Measurements from ENCODE around the gene TSPAN32. TPM values are rescaled to one million over a fixed set of nuclear protein-coding genes. Genes with fewer than 3 reads are reported as not detected.
"Not testable (repeated sequence)": the region's sequence is repeated elsewhere in the genome, so short reads cannot be mapped to it uniquely, and the experiment has no call there.

The TSPAN32 gene
- total RNA-seq, 2 experiments from 2014 or later, result 39.7 to 47.0 TPM

GRCh38 chr11:2358754-2359442 is 57.1 kb downstream of the TSPAN32 start:
- CTCF ChIA-PET, result no interaction called here
- POLR2A ChIA-PET, result no interaction called here
- H3K27ac Mint-ChIP-seq, result no peak overlapping the region
- DNase-seq, result no peak
- ATAC-seq, result no peak
- H3K9me3 Mint-ChIP-seq (ENCODE audit: insufficient read depth), result no peaks in the 10 kb centered on the region
- H3K27me3 Mint-ChIP-seq (ENCODE audit: low read depth), result no peaks in the 10 kb centered on the region
- H3K4me1 Mint-ChIP-seq (ENCODE audit: low read depth), result no peaks in the 10 kb centered on the region
- H3K4me3 Mint-ChIP-seq, result no peak overlapping the region
- H3K36me3 Mint-ChIP-seq (ENCODE audit: low read depth), result no peaks in the 10 kb centered on the region

- ChIA-PET CTCF (no interaction called here), POLR2A (no interaction called here)
- no peaks in the 10 kb centered on the region for H3K27me3 Mint-ChIP-seq (ENCODE audit: low read depth)
- H3K36me3 Mint-ChIP-seq (ENCODE audit: low read depth), result no peaks in the 10 kb centered on the region
- no peaks in the 10 kb centered on the region for H3K9me3 Mint-ChIP-seq (ENCODE audit: insufficient read depth)
- H3K4me3 Mint-ChIP-seq, result no peak overlapping the region
- ATAC-seq, result no peak
- no peak for DNase-seq
- H3K4me1 Mint-ChIP-seq (ENCODE audit: low read depth), result no peaks in the 10 kb centered on the region
- H3K27ac Mint-ChIP-seq, result no peak overlapping the region
These were observed 57.7 kb downstream of the TSPAN32 start for GRCh38 chr11:2359557-2359956.

- DNase-seq (no peak), ATAC-seq (no peak)
- ChIA-PET CTCF (no interaction called here), POLR2A (no interaction called here)
- Mint-ChIP-seq H3K36me3 (ENCODE audit: low read depth) (no peaks in the 10 kb centered on the region), H3K4me3 (no peak overlapping the region), H3K9me3 (ENCODE audit: insufficient read depth) (no peaks in the 10 kb centered on the region), H3K27me3 (ENCODE audit: low read depth) (no peaks in the 10 kb centered on the region), H3K4me1 (ENCODE audit: low read depth) (no peaks in the 10 kb centered on the region), H3K27ac (no peak overlapping the region)
These were observed 58.3 kb downstream of the TSPAN32 start for GRCh38 chr11:2360081-2360642.

- no peak for ATAC-seq
- no peaks in the 10 kb centered on the region for H3K27me3 Mint-ChIP-seq (ENCODE audit: low read depth)
- no peaks in the 10 kb centered on the region for H3K9me3 Mint-ChIP-seq (ENCODE audit: insufficient read depth)
- ChIA-PET CTCF (no interaction called here), POLR2A (no interaction called here)
- no peak overlapping the region for H3K4me3 Mint-ChIP-seq
- DNase-seq, result no peak
- no peaks in the 10 kb centered on the region for H3K36me3 Mint-ChIP-seq (ENCODE audit: low read depth)
- H3K4me1 Mint-ChIP-seq (ENCODE audit: low read depth), result no peaks in the 10 kb centered on the region
- H3K27ac Mint-ChIP-seq, result no peak overlapping the region
These were observed 59.8 kb downstream of the TSPAN32 start for GRCh38 chr11:2361565-2361964.

GRCh38 chr11:2362414-2362813 is 60.6 kb downstream of the TSPAN32 start:
- Mint-ChIP-seq H3K4me1 (ENCODE audit: low read depth) (no peaks in the 10 kb centered on the region), H3K36me3 (ENCODE audit: low read depth) (no peaks in the 10 kb centered on the region), H3K9me3 (ENCODE audit: insufficient read depth) (no peaks in the 10 kb centered on the region), H3K4me3 (no peak overlapping the region), H3K27ac (no peak overlapping the region), H3K27me3 (ENCODE audit: low read depth) (no peaks in the 10 kb centered on the region)
- ChIA-PET POLR2A (no interaction called here), CTCF (no interaction called here)
- ATAC-seq (no peak), DNase-seq (no peak)

GRCh38 chr11:2363130-2363529 is 61.3 kb downstream of the TSPAN32 start:
- CTCF ChIA-PET, result no interaction called here
- no peaks in the 10 kb centered on the region for H3K36me3 Mint-ChIP-seq (ENCODE audit: low read depth)

GRCh38 chr11:2363577-2364370 is 62.0 kb downstream of the TSPAN32 start:
- Mint-ChIP-seq H3K4me3 (no peak overlapping the region), H3K36me3 (ENCODE audit: low read depth) (no peaks in the 10 kb centered on the region), H3K4me1 (ENCODE audit: low read depth) (no peaks in the 10 kb centered on the region), H3K9me3 (ENCODE audit: insufficient read depth) (no peaks in the 10 kb centered on the region), H3K27ac (no peak overlapping the region), H3K27me3 (ENCODE audit: low read depth) (no peaks in the 10 kb centered on the region)
- ATAC-seq (no peak), DNase-seq (no peak)
- ChIA-PET POLR2A (no interaction called here), CTCF (no interaction called here)

More at GRCh38 chr11:2363130-2363529, 61.3 kb downstream of the TSPAN32 start:
- no peaks in the 10 kb centered on the region for H3K4me1 Mint-ChIP-seq (ENCODE audit: low read depth)
- no peak overlapping the region for H3K4me3 Mint-ChIP-seq
- no peak overlapping the region for H3K27ac Mint-ChIP-seq
- H3K27me3 Mint-ChIP-seq (ENCODE audit: low read depth), result no peaks in the 10 kb centered on the region
- H3K9me3 Mint-ChIP-seq (ENCODE audit: insufficient read depth), result no peaks in the 10 kb centered on the region
- no peak for DNase-seq
- POLR2A ChIA-PET, result interaction anchor here (0.6 kb wide), 1 partner anchor 530 kb away, joined by 3 read pairs; no protein-coding TSS in a partner anchor
- ATAC-seq, result no peak

GRCh38 chr11:2364386-2364785 is 62.6 kb downstream of the TSPAN32 start:
- ATAC-seq; POLR2A ChIA-PET; H3K27me3 Mint-ChIP-seq (ENCODE audit: low read depth); H3K4me3 Mint-ChIP-seq; DNase-seq; H3K27ac Mint-ChIP-seq; H3K36me3 Mint-ChIP-seq (ENCODE audit: low read depth); CTCF ChIA-PET; H3K9me3 Mint-ChIP-seq (ENCODE audit: insufficient read depth); H3K4me1 Mint-ChIP-seq (ENCODE audit: low read depth): not testable (repeated sequence)

GRCh38 chr11:2365571-2366210 is 63.9 kb downstream of the TSPAN32 start:
- Mint-ChIP-seq H3K9me3 (ENCODE audit: insufficient read depth) (no peaks in the 10 kb centered on the region), H3K27me3 (ENCODE audit: low read depth) (no peaks in the 10 kb centered on the region), H3K4me1 (ENCODE audit: low read depth) (no peaks in the 10 kb centered on the region), H3K36me3 (ENCODE audit: low read depth) (no peaks in the 10 kb centered on the region), H3K27ac (no peak overlapping the region), H3K4me3 (no peak overlapping the region)
- CTCF ChIA-PET, result no interaction called here
- POLR2A ChIA-PET, result no interaction called here
- no peak for DNase-seq
- no peak for ATAC-seq

GRCh38 chr11:2366276-2366675 is 64.5 kb downstream of the TSPAN32 start:
- Mint-ChIP-seq H3K4me1 (ENCODE audit: low read depth) (no peaks in the 10 kb centered on the region), H3K4me3 (no peak overlapping the region), H3K27me3 (ENCODE audit: low read depth) (no peaks in the 10 kb centered on the region), H3K27ac (no peak overlapping the region), H3K9me3 (ENCODE audit: insufficient read depth) (no peaks in the 10 kb centered on the region), H3K36me3 (ENCODE audit: low read depth) (no peaks in the 10 kb centered on the region)
- ChIA-PET POLR2A (no interaction called here), CTCF (no interaction called here)
- ATAC-seq, result no peak
- DNase-seq, result no peak

- Mint-ChIP-seq H3K9me3 (ENCODE audit: insufficient read depth) (no peaks in the 10 kb centered on the region), H3K27ac (no peak overlapping the region), H3K27me3 (ENCODE audit: low read depth) (peaks cover 1% of the 10 kb centered on the region), H3K4me3 (no peak overlapping the region), H3K36me3 (ENCODE audit: low read depth) (no peaks in the 10 kb centered on the region), H3K4me1 (ENCODE audit: low read depth) (no peaks in the 10 kb centered on the region)
- CTCF ChIA-PET, result interaction anchor here (1.1 kb wide), 1 partner anchor 54 kb away, joined by 3 read pairs; no protein-coding TSS in a partner anchor
- DNase-seq (no peak), ATAC-seq (no peak)
- POLR2A ChIA-PET, result interaction anchor here (1.0 to 1.2 kb wide), 2 partner anchors 10 to 50 kb away, joined by 3 read pairs; no protein-coding TSS in a partner anchor
These were observed 64.9 kb downstream of the TSPAN32 start for GRCh38 chr11:2366733-2367132.

Data from activated CD8-positive, alpha-beta T cell treated with anti-CD3 and anti-CD28 coated beads, Interleukin-2, amount 10 ng/mL, durations not matched to agents 7 days and 5 days (primary cell).